Prostate gland (tissue), 2 donors: Measurements from ENCODE around the gene HOXC12.

ENCODE experiments used
- POLR2AphosphoS5 ChIP-seq: sonication (generic); formaldehyde crosslinking; IDR thresholded peaks from one replicate; pipeline ENCODE4 v1.6.1; 2017; ENCODE audit warnings: antibody characterized with exemption
- TF ChIP-seq, protein P1 (sequence below), 4 experiments: fragments of 200-600 bp in 2 of 4; fragments of 450-650 bp in 2 of 4; sonication (generic) in 2 of 4; IDR thresholded peaks; 1 replicate in 3 of 4; 2 replicates in 1 of 4; pipeline ENCODE4 v1.5.1; 2016 to 2019; ENCODE audit warnings: antibody characterized with exemption in 4 of 4, mild to moderate bottlenecking in 2 of 4, moderate library complexity in 2 of 4

DNA sequence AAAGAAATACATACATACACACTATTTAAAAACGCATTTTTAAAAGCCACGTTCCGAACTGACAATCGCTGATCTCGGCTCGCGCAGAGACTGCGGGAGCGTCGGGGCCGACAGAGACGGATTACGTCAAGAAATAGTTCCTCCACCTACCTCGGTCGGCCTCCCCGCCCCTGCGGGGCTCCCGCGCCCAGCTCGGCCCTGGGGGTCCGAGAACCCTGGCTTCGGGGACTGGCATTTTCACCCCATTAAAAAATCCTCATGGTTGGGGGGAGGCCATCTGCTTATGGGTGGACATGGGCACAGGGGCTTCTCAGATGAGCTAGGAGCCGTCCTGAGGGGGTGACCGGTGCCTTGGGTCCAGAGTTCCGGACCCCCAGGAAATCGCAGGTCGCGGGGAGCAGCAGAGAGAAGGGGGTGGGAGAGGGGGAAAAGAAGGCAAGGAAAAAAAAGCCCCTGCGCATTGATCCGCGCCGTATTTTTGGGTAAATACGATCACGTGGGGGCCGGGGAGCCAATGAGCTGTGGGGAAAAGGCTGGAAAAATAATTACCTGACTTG lies 44.9 kb downstream of the HOXC12 start:
- TF ChIP-seq POLR2AphosphoS5 = no peak
- TF ChIP-seq, protein P1, sequence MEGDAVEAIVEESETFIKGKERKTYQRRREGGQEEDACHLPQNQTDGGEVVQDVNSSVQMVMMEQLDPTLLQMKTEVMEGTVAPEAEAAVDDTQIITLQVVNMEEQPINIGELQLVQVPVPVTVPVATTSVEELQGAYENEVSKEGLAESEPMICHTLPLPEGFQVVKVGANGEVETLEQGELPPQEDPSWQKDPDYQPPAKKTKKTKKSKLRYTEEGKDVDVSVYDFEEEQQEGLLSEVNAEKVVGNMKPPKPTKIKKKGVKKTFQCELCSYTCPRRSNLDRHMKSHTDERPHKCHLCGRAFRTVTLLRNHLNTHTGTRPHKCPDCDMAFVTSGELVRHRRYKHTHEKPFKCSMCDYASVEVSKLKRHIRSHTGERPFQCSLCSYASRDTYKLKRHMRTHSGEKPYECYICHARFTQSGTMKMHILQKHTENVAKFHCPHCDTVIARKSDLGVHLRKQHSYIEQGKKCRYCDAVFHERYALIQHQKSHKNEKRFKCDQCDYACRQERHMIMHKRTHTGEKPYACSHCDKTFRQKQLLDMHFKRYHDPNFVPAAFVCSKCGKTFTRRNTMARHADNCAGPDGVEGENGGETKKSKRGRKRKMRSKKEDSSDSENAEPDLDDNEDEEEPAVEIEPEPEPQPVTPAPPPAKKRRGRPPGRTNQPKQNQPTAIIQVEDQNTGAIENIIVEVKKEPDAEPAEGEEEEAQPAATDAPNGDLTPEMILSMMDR (IDR thresholded peaks at IDR 0.05) = no peak
